GM18873 (cell line): ENCODE data around the gene DNAAF3.
"Not testable (repeated sequence)": the region's sequence is repeated elsewhere in the genome, so short reads cannot be mapped to it uniquely, and the experiment has no call there.

Experiments
- ATAC-seq: cut with Tn5 transposase; IDR thresholded peaks from one replicate; pipeline ENCODE4 v1.9.1; 2021; ENCODE audit warnings: mild to moderate bottlenecking, moderate library complexity, moderate number of reproducible peaks; ENCODE audit not compliant: unreplicated experiment, low FRiP score

The DNAAF3 gene

GRCh38 chr19:55156202-55157063 is 10.0 kb downstream of the DNAAF3 start:
- ATAC-seq = no peak

GRCh38 chr19:55155784-55156183 is 10.6 kb downstream of the DNAAF3 start:
- not testable (repeated sequence) for ATAC-seq

- ATAC-seq = no peak
Measured at GRCh38 chr19:55153652-55154264, 12.7 kb downstream of the DNAAF3 start.

- no peak for ATAC-seq
Measured at GRCh38 chr19:55152017-55152416, 14.4 kb downstream of the DNAAF3 start.

GRCh38 chr19:55149078-55150003 is 17.1 kb downstream of the DNAAF3 start, which contains the start of gene TNNT1:
TNNT1 (minus strand) TSS chr19:55149206; CDS start chr19:55147157, 2,049 bp downstream.
- no peak for ATAC-seq

- ATAC-seq = no peak
Measured at GRCh38 chr19:55147545-55148251, 18.7 kb downstream of the DNAAF3 start.

- ATAC-seq = no peak
Measured at GRCh38 chr19:55146705-55147273, 19.6 kb downstream of the DNAAF3 start.

GRCh38 chr19:55146078-55146704 is 20.2 kb downstream of the DNAAF3 start:
- ATAC-seq = no peak

- ATAC-seq = no peak
Measured at GRCh38 chr19:55145232-55145631, 21.2 kb downstream of the DNAAF3 start.

- no peak for ATAC-seq
Measured at GRCh38 chr19:55141696-55142095, 24.7 kb downstream of the DNAAF3 start.

GRCh38 chr19:55137915-55138314 is 28.5 kb downstream of the DNAAF3 start:
- no peak for ATAC-seq

GRCh38 chr19:55136399-55137102 is 29.9 kb downstream of the DNAAF3 start:
- no peak for ATAC-seq

- no peak for ATAC-seq
Measured at GRCh38 chr19:55134736-55135135, 31.7 kb downstream of the DNAAF3 start.

- ATAC-seq = no peak
Measured at GRCh38 chr19:55133639-55134444, 32.6 kb downstream of the DNAAF3 start.

- no peak for ATAC-seq
Measured at GRCh38 chr19:55132453-55133129, 33.8 kb downstream of the DNAAF3 start.

- no peak for ATAC-seq
Measured at GRCh38 chr19:55131421-55131820, 35.0 kb downstream of the DNAAF3 start.

GRCh38 chr19:55119053-55119452 is 47.4 kb downstream of the DNAAF3 start:
- ATAC-seq = no peak
